Liver (tissue), 9 donors: ENCODE results near the gene BTRC. TPM values are rescaled to one million over a fixed set of nuclear protein-coding genes. Genes with fewer than 3 reads are reported as not detected.
A peak's percentile ranks its signal among the peaks of the same experiment; 100 is the strongest.

ENCODE experiments used
- DNase-seq: peaks from one replicate; pipeline ENCODE4 v3.0.0-alpha.2; 2017; ENCODE audit warnings: low spot score
- H3K27ac ChIP-seq, 2 donors: one replicate each; pipeline ENCODE4 v1.7.0; 2013; ENCODE audit warnings: inconsistent platforms in 2 of 2, low read length in 2 of 2, control low read depth in 1 of 2, low read depth in 1 of 2, mild to moderate bottlenecking in 1 of 2
- H3K27me3 ChIP-seq, 4 donors: one replicate each; pipeline versions ENCODE4 v1.6.1 to v1.7.0; 2013; ENCODE audit warnings: low read length in 3 of 4, inconsistent platforms in 1 of 4, mild to moderate bottlenecking in 1 of 4, moderate library complexity in 1 of 4; ENCODE audit not compliant: control insufficient read depth in 4 of 4, insufficient read depth in 4 of 4
- H3K36me3 ChIP-seq, 4 donors: one replicate each; pipeline versions ENCODE4 v1.6.1 to v1.7.0; 2013; ENCODE audit warnings: low read length in 3 of 4, mild to moderate bottlenecking in 3 of 4, low read depth in 1 of 4, moderate library complexity in 1 of 4; ENCODE audit not compliant: control insufficient read depth in 4 of 4, insufficient read depth in 3 of 4
- H3K4me1 ChIP-seq, 4 donors: one replicate each; pipeline versions ENCODE4 v1.6.1 to v1.7.0; 2013; ENCODE audit warnings: low read length in 3 of 4, mild to moderate bottlenecking in 3 of 4, moderate library complexity in 1 of 4; ENCODE audit not compliant: control insufficient read depth in 4 of 4, insufficient read depth in 4 of 4
- H3K4me3 ChIP-seq, 3 donors: one replicate each; pipeline versions ENCODE4 v1.6.1 to v1.7.0; 2013; ENCODE audit warnings: low read length in 3 of 3, control low read depth in 1 of 3, low read depth in 1 of 3, mild to moderate bottlenecking in 1 of 3
- H3K9ac ChIP-seq, 2 donors: one replicate each; pipeline ENCODE4 v1.7.0; 2013; ENCODE audit warnings: low read length in 2 of 2, mild to moderate bottlenecking in 2 of 2, moderate library complexity in 2 of 2, control low read depth in 1 of 2, low read depth in 1 of 2
- H3K9me3 ChIP-seq, 4 donors: one replicate each; pipeline versions ENCODE4 v1.6.1 to v1.7.0; 2013; ENCODE audit warnings: low read length in 3 of 4; ENCODE audit not compliant: control insufficient read depth in 4 of 4
- EGR1 ChIP-seq, 2 donors: IDR thresholded peaks; 2 replicates each; pipeline ENCODE4 v1.6.1; 2016 to 2018; ENCODE audit warnings: antibody characterized with exemption in 2 of 2, low read depth in 2 of 2
- FOXA1 ChIP-seq: IDR thresholded peaks from 2 replicates; pipeline ENCODE4 v1.6.1; 2016; ENCODE audit warnings: antibody characterized with exemption
- GABPA ChIP-seq, 2 donors: IDR thresholded peaks in 1 of 2; conservative IDR thresholded peaks in 1 of 2; 2 replicates each; pipeline ENCODE4 v1.6.1; 2016; ENCODE audit warnings: antibody characterized with exemption in 2 of 2, mild to moderate bottlenecking in 1 of 2, moderate library complexity in 1 of 2
- HNF4A ChIP-seq, 2 donors: conservative IDR thresholded peaks; 2 replicates each; pipeline ENCODE4 v1.6.1; 2016; ENCODE audit warnings: antibody characterized with exemption in 2 of 2, mild to moderate bottlenecking in 2 of 2
- HNF4G ChIP-seq: IDR thresholded peaks from 2 replicates; pipeline ENCODE4 v1.6.1; 2016; ENCODE audit warnings: antibody characterized with exemption
- NR2F2 ChIP-seq: IDR thresholded peaks from 2 replicates; pipeline ENCODE4 v1.6.1; 2016; ENCODE audit warnings: antibody characterized with exemption
- RXRA ChIP-seq, 2 donors: IDR thresholded peaks; 2 replicates each; pipeline ENCODE4 v1.6.1; 2017 to 2018; ENCODE audit warnings: antibody characterized with exemption in 2 of 2, mild to moderate bottlenecking in 1 of 2
- SP1 ChIP-seq: IDR thresholded peaks from 2 replicates; pipeline ENCODE4 v1.6.1; 2018; ENCODE audit warnings: antibody characterized with exemption, mild to moderate bottlenecking
- TAF1 ChIP-seq: conservative IDR thresholded peaks from 2 replicates; pipeline ENCODE4 v1.6.1; 2016; ENCODE audit warnings: antibody characterized with exemption, mild to moderate bottlenecking
- ZBTB33 ChIP-seq: IDR thresholded peaks from 2 replicates; pipeline ENCODE4 v1.6.1; 2016; ENCODE audit warnings: antibody characterized with exemption
- WGBS: extraction: QIAGEN DNeasy Blood & Tissue Kit; methylation state at CpG from one replicate; pipeline ENCODE4 v1.1.7; 2013; 5-methylcytosine and 5-hydroxymethylcytosine counted together
- polyA plus RNA-seq, 2 donors: library from polyadenylated mRNA; stranded (reverse) in 1 of 2; unstranded in 1 of 2; fragments of 200-250 nt in 1 of 2; fragments of >200 nt in 1 of 2; fragmentation: Nextera tagmentation in 1 of 2; extraction: Ambion mirVana in 1 of 2; gene quantifications; one replicate each; pipeline versions ENCODE4 v1.2.1 to v1.2.3, GENCODE V29; 2013 to 2015
- total RNA-seq, 2 donors: library from RNA; depleted of rRNA; stranded (reverse); fragments of >200 nt; gene quantifications; one replicate each; pipeline ENCODE4 v1.2.3, GENCODE V29; 2014
- donor health status: healthy.
- donor health status: healthy.
- donor health status: healthy.
- donor health status: healthy.
- donor health status: healthy.

The BTRC gene
- total and polyA plus RNA-seq, 4 donors, result 2.7 to 28.2 (median 5.9) TPM

- peaks cover 2 to 25% (median 16%) of the 10 kb centered on the region in 4 donors for H3K4me1 ChIP-seq
- peak; percentile 60 for DNase-seq
- no peaks in the 10 kb centered on the region for H3K27me3 ChIP-seq
- H3K27ac ChIP-seq, result peak overlapping the region; percentile 79 to 85
- under 1% methylated on average over 29 of the region's 29 CpGs for WGBS
- H3K36me3 ChIP-seq, result no peaks in the 10 kb centered on the region
- H3K9me3 ChIP-seq, result no peaks in the 10 kb centered on the region
- TF ChIP-seq FOXA1 (no peak), ZBTB33 (no peak)
- peak overlapping the region; percentile 66 to 95 (median 94) for H3K4me3 ChIP-seq
- peak overlapping the region; percentile 48 to 89 for H3K9ac ChIP-seq
Measured at GRCh38 chr10:101354328-101355071, 535 bp downstream of the BTRC start.

- H3K36me3 ChIP-seq, result no peaks in the 10 kb centered on the region
- peak overlapping the region; percentile 66 to 95 (median 94) for H3K4me3 ChIP-seq
- H3K27me3 ChIP-seq, result no peaks in the 10 kb centered on the region
- H3K9ac ChIP-seq, result peak overlapping the region; percentile 48 to 89
- peak overlapping the region; percentile 79 to 85 for H3K27ac ChIP-seq
- no peaks in the 10 kb centered on the region for H3K9me3 ChIP-seq
- TF ChIP-seq NR2F2 (no peak), ZBTB33 (no peak), HNF4G (no peak), HNF4A (conservative IDR thresholded peaks at IDR 0.05) (no peak)
- WGBS, result 72% methylated on average over 6 of the region's 6 CpGs
- H3K4me1 ChIP-seq, result peaks cover 2 to 25% (median 16%) of the 10 kb centered on the region in 4 donors
- no peak for DNase-seq
Measured at GRCh38 chr10:101355072-101355706, 1.2 kb downstream of the BTRC start.

- no peak overlapping the region for H3K27ac ChIP-seq
- H3K9ac ChIP-seq, result no peak overlapping the region
- WGBS, result 96% methylated on average over 5 of the region's 5 CpGs
- H3K27me3 ChIP-seq, result no peaks in the 10 kb centered on the region
- no peak for DNase-seq
- peaks cover 2 to 25% (median 16%) of the 10 kb centered on the region in 4 donors for H3K4me1 ChIP-seq
- H3K9me3 ChIP-seq, result no peaks in the 10 kb centered on the region
- TF ChIP-seq SP1, result no peak
- no peak for TF ChIP-seq TAF1
- TF ChIP-seq RXRA (IDR thresholded peaks at IDR 0.05), result no peak
- no peak for TF ChIP-seq FOXA1
- no peak for TF ChIP-seq GABPA (IDR thresholded peaks at IDR 0.05 in 1 of 2, conservative IDR thresholded peaks at IDR 0.05 in 1 of 2)
- TF ChIP-seq EGR1 (IDR thresholded peaks at IDR 0.05; ENCODE audit: low read depth in 2 of 2), result no peak
- H3K4me3 ChIP-seq, result no peak overlapping the region
- H3K36me3 ChIP-seq, result no peaks in the 10 kb centered on the region
Measured at GRCh38 chr10:101356132-101356531, 2.2 kb downstream of the BTRC start.
